Activated T-cell treated with anti-CD3 and anti-CD28 coated beads for 48 hours (primary cell): ENCODE results near the gene BOLL.
"Not testable (repeated sequence)": the region's sequence is repeated elsewhere in the genome, so short reads cannot be mapped to it uniquely, and the experiment has no call there.

ENCODE experiments used
- DNase-seq: peaks from one replicate; pipeline ENCODE4 v3.0.0-alpha.2; 2020; ENCODE audit warnings: low read depth

Gene BOLL

GRCh38 chr2:197784956-197785941 lies at the start of gene BOLL:
Gene BOLL (minus strand): TSS chr2:197785319. CDS start chr2:197781850, 3,469 bp downstream.
- no peak for DNase-seq

- DNase-seq, result not testable (repeated sequence)
These were observed 49.7 kb upstream of the BOLL start for GRCh38 chr2:197834771-197835170.

GRCh38 chr2:197828464-197829135 lies 43.5 kb upstream of the BOLL start:
- no peak for DNase-seq

- DNase-seq, result no peak
These were observed 42.5 kb upstream of the BOLL start for GRCh38 chr2:197827618-197828017.

- no peak for DNase-seq
These were observed 37.2 kb upstream of the BOLL start for GRCh38 chr2:197822333-197822732.

GRCh38 chr2:197821550-197822289 lies 36.6 kb upstream of the BOLL start:
- DNase-seq, result no peak

GRCh38 chr2:197814526-197814925 lies 29.4 kb upstream of the BOLL start:
- DNase-seq, result no peak

- no peak for DNase-seq
These were observed 28.1 kb upstream of the BOLL start for GRCh38 chr2:197813093-197813787.

GRCh38 chr2:197810491-197810890 lies 25.4 kb upstream of the BOLL start:
- no peak for DNase-seq

GRCh38 chr2:197810016-197810415 lies 24.9 kb upstream of the BOLL start:
- DNase-seq, result no peak

GRCh38 chr2:197809064-197809463 lies 23.9 kb upstream of the BOLL start:
- DNase-seq, result no peak

- DNase-seq, result no peak
These were observed 20.9 kb upstream of the BOLL start for GRCh38 chr2:197805715-197806633.

- peak; percentile 27 for DNase-seq
These were observed 19.9 kb upstream of the BOLL start for GRCh38 chr2:197804758-197805714.

- DNase-seq, result peak; percentile 86
These were observed 19.1 kb upstream of the BOLL start, which contains the start of gene PLCL1 for GRCh38 chr2:197804049-197804757. Gene PLCL1 (plus strand): TSS chr2:197804593.

GRCh38 chr2:197803033-197803444 lies 17.9 kb upstream of the BOLL start:
- no peak for DNase-seq

GRCh38 chr2:197801033-197801432 lies 15.9 kb upstream of the BOLL start:
- DNase-seq, result no peak

- DNase-seq, result no peak
These were observed 15.0 kb upstream of the BOLL start for GRCh38 chr2:197800091-197800490.

- DNase-seq, result no peak
These were observed 13.9 kb upstream of the BOLL start for GRCh38 chr2:197799068-197799467.

- DNase-seq, result no peak
These were observed 13.1 kb upstream of the BOLL start for GRCh38 chr2:197798187-197798586.
